ENCODE results near the gene SCIN. TPM values are rescaled to one million over a fixed set of nuclear protein-coding genes. Genes with fewer than 3 reads are reported as not detected.

Gene SCIN
- total and polyA plus RNA-seq, 2 donors (not counting 1 experiment from before 2014, with no cell fraction given) = 0.49 to 0.97 TPM

DNA sequence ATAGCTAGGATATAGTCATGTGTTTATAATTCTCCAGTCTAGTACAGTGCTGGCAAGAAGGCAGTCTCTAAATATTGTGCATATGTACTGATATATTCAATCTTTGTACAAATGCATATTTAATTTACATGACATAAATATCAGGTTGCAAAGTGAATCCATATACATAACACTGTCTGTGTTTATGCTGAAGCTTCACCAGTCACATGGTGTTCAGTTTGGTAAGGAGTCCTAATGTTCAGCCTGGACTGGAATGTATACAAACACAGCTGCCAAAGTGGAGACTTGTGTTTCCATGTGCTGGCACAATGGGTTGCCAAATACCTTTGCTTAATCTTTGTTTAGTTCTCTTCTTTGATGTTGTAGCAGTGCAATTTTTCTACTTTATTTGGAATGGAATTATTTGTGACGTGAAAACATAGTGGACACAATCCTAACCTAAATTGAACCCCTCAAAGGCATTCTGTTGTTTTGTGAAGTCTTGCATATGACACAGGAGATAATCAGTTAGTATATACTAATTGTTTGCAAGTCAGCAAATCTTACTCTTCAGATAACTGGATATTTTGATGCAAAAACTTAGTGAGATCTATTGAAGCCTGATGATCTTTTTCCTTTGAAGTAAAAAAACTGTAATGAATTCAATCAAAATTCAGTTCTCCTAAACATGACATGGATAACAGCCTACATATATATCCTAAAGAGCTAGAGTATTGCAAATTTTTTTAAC lies 99.6 kb downstream of the SCIN start:
- H4K20me1 ChIP-seq (ENCODE audit: control insufficient read depth, insufficient read depth, low read length, poor library complexity, severe bottlenecking) = no peaks in the 10 kb centered on the region
- H3K4me3 Mint-ChIP-seq = peak overlapping the region; percentile 51
- peak overlapping the region; percentile 64 for H3K27ac Mint-ChIP-seq
- H3K79me2 ChIP-seq (ENCODE audit: control insufficient read depth, insufficient read depth, low read length) = no peaks in the 10 kb centered on the region
- ATAC-seq (ENCODE audit: low read depth) = no peak
- H3K4me2 ChIP-seq (replicated peaks; ENCODE audit: low read depth, low read length, poor library complexity, severe bottlenecking) = peak overlapping the region; percentile 73
- DNase-seq = no peak
- TF ChIP-seq EZH2 (IDR thresholded peaks at IDR 0.05; ENCODE audit: borderline replicate concordance, insufficient read depth, low read depth, low read length, poor library complexity, severe bottlenecking) = no peak
- TF ChIP-seq, protein P1, sequence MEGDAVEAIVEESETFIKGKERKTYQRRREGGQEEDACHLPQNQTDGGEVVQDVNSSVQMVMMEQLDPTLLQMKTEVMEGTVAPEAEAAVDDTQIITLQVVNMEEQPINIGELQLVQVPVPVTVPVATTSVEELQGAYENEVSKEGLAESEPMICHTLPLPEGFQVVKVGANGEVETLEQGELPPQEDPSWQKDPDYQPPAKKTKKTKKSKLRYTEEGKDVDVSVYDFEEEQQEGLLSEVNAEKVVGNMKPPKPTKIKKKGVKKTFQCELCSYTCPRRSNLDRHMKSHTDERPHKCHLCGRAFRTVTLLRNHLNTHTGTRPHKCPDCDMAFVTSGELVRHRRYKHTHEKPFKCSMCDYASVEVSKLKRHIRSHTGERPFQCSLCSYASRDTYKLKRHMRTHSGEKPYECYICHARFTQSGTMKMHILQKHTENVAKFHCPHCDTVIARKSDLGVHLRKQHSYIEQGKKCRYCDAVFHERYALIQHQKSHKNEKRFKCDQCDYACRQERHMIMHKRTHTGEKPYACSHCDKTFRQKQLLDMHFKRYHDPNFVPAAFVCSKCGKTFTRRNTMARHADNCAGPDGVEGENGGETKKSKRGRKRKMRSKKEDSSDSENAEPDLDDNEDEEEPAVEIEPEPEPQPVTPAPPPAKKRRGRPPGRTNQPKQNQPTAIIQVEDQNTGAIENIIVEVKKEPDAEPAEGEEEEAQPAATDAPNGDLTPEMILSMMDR (IDR thresholded peaks at IDR 0.05) = no peak
- H3K9me3 ChIP-seq (ENCODE audit: control extremely low read depth in 1 of 3, control insufficient read depth in 2 of 3, insufficient read depth in 1 of 3, low read length in 2 of 3) = peaks cover 0 to 4% (median 0%) of the 10 kb centered on the region in 3 donors
- POLR2A ChIA-PET = no interaction called here
- peaks cover 61% of the 10 kb centered on the region for H3K4me1 Mint-ChIP-seq
- H3K27me3 Mint-ChIP-seq = no peaks in the 10 kb centered on the region
- peak overlapping the region in 3 of 5 experiments; percentile 23 to 66 (median 23) for H3K4me3 ChIP-seq (ENCODE audit: control extremely low read depth in 1 of 5, extremely low read depth in 1 of 5, insufficient read depth in 1 of 5, low read depth in 2 of 5, low read length in 4 of 5)
- H3K27me3 ChIP-seq (replicated peaks in 1 of 4; ENCODE audit: control extremely low read depth in 1 of 4, control insufficient read depth in 3 of 4, insufficient read depth in 4 of 4, low read length in 3 of 4) = no peaks in the 10 kb centered on the region
- H3K27ac ChIP-seq (ENCODE audit: low read length in 2 of 2) = peak overlapping the region; percentile 36 to 38
- no CpG with 5 or more reads among the region's 1 CpG for WGBS (ENCODE audit: insufficient coverage)
- peaks cover 35 to 43% of the 10 kb centered on the region in 2 donors for H3K4me1 ChIP-seq (ENCODE audit: control insufficient read depth in 2 of 2, insufficient read depth in 2 of 2, low read length in 2 of 2)
- no peaks in the 10 kb centered on the region for H3K36me3 ChIP-seq (replicated peaks in 1 of 2; ENCODE audit: control extremely low read depth in 1 of 2, control insufficient read depth in 1 of 2, extremely low read depth in 1 of 2, insufficient read depth in 2 of 2, low read length in 1 of 2)
- peak overlapping the region; percentile 51 for H2AFZ ChIP-seq (ENCODE audit: insufficient read depth, low read depth, low read length, poor library complexity, severe bottlenecking)
- H3K9ac ChIP-seq (ENCODE audit: low read length) = peak overlapping the region; percentile 50
- H3K9me3 Mint-ChIP-seq (ENCODE audit: insufficient read depth) = no peaks in the 10 kb centered on the region
- intact Hi-C loops (cut with micrococcal nuclease) = no loop called here
- CTCF ChIA-PET = interaction anchor here (0.9 to 1.1 kb wide), 2 partner anchors 17 to 592 kb away, joined by 3 to 4 read pairs; partner anchors contain the start of gene ARL4A
